HEK293 (cell line): Measurements from ENCODE around the gene SRGN.

Experiments
- CTCF ChIA-PET: fragments of 350-600 bp; formaldehyde crosslinking; extraction: SDS; loops from one replicate; lab custom pipeline; 2021; ENCODE audit warnings: antibody characterized with exemption; lab: Yijun Ruan, JAX
- POLR2A ChIA-PET: fragments of 300-600 bp; formaldehyde crosslinking; extraction: SDS; loops from one replicate; lab custom pipeline; 2020; ENCODE audit warnings: antibody characterized with exemption, inconsistent platforms; lab: Yijun Ruan, JAX
- H3K27ac ChIP-seq: fragments of 200-500 bp; sonication (Bioruptor generic); 2 replicates; pipeline ENCODE4 v1.5.1; 2014; ENCODE audit warnings: low read depth, low read length, control low read depth, inconsistent platforms; ENCODE audit errors: extremely low read depth
- H3K36me3 ChIP-seq, 2 experiments: fragments of 200-500 bp in 1 of 2; sonication (Bioruptor generic) in 1 of 2; 1 replicate in 1 of 2; 2 replicates in 1 of 2; pipeline ENCODE4 v1.5.1; 2014 to 2017; ENCODE audit warnings: inconsistent platforms in 2 of 2, low read length in 2 of 2; ENCODE audit not compliant: control insufficient read depth in 2 of 2, insufficient read depth in 1 of 2
- H3K4me1 ChIP-seq: fragments of 200-500 bp; sonication (Bioruptor generic); 2 replicates; pipeline ENCODE4 v1.5.1; 2014; ENCODE audit warnings: mild to moderate bottlenecking, low read length, inconsistent platforms; ENCODE audit not compliant: control insufficient read depth, insufficient read depth
- H3K4me3 ChIP-seq: 2 replicates; pipeline ENCODE4 v1.5.1; 2011; ENCODE audit warnings: low read depth, mild to moderate bottlenecking, control low read depth, low read length, moderate library complexity
- H3K9me3 ChIP-seq: fragments of 200-500 bp; sonication (Bioruptor generic); 2 replicates; pipeline ENCODE4 v1.5.1; 2014; ENCODE audit warnings: low read depth, low read length, inconsistent platforms; ENCODE audit not compliant: control insufficient read depth, insufficient read depth
- GLI4 ChIP-seq: fragments of 450-650 bp; formaldehyde crosslinking; IDR thresholded peaks from 2 replicates; pipeline ENCODE4 v1.5.1; 2016; ENCODE audit warnings: missing biosample characterization, missing genetic modification characterization
- HOXD13 ChIP-seq: sonication (generic); formaldehyde crosslinking; IDR thresholded peaks from 2 replicates; pipeline ENCODE4 v1.8.0; 2022; ENCODE audit warnings: missing genetic modification reagents, borderline replicate concordance
- SALL2 ChIP-seq: fragments of 450-650 bp; formaldehyde crosslinking; IDR thresholded peaks from 2 replicates; pipeline ENCODE4 v1.5.0; 2017; ENCODE audit warnings: missing biosample characterization, mild to moderate bottlenecking, missing genetic modification characterization, borderline replicate concordance
- SCRT1 ChIP-seq: fragments of 450-650 bp; formaldehyde crosslinking; IDR thresholded peaks from 2 replicates; pipeline ENCODE4 v1.5.1; 2016; ENCODE audit warnings: missing biosample characterization, missing genetic modification characterization, borderline replicate concordance
- SETDB1 ChIP-seq: IDR thresholded peaks from one replicate; pipeline ENCODE4 v1.6.1; 2017; ENCODE audit warnings: mild to moderate bottlenecking, low read length, moderate library complexity, mixed read lengths; ENCODE audit not compliant: insufficient read length
- SP7 ChIP-seq: fragments of 450-650 bp; formaldehyde crosslinking; IDR thresholded peaks from 2 replicates; pipeline ENCODE4 v1.5.1; 2016; ENCODE audit warnings: missing biosample characterization, missing genetic modification characterization
- YY2 ChIP-seq: fragments of 450-650 bp; formaldehyde crosslinking; IDR thresholded peaks from 2 replicates; pipeline ENCODE4 v1.5.1; 2016; ENCODE audit warnings: missing biosample characterization, missing genetic modification characterization
- ZBTB20 ChIP-seq: fragments of 450-650 bp; formaldehyde crosslinking; IDR thresholded peaks from 2 replicates; pipeline ENCODE4 v1.5.1; 2016; ENCODE audit warnings: missing biosample characterization, missing genetic modification characterization
- ZNF146 ChIP-seq: fragments of 450-650 bp; formaldehyde crosslinking; IDR thresholded peaks from 2 replicates; pipeline ENCODE4 v1.5.1; 2016; ENCODE audit warnings: missing biosample characterization, missing genetic modification characterization
- ZNF155 ChIP-seq: fragments of 450-650 bp; formaldehyde crosslinking; IDR thresholded peaks from 2 replicates; pipeline ENCODE4 v1.5.1; 2016; ENCODE audit warnings: missing biosample characterization, missing genetic modification characterization
- ZNF2 ChIP-seq: fragments of 450-650 bp; formaldehyde crosslinking; IDR thresholded peaks from 2 replicates; pipeline ENCODE4 v1.5.1; 2016; ENCODE audit warnings: missing biosample characterization, missing genetic modification characterization
- ZNF221 ChIP-seq: fragments of 450-650 bp; formaldehyde crosslinking; IDR thresholded peaks from 2 replicates; pipeline ENCODE4 v1.5.1; 2017; ENCODE audit warnings: missing biosample characterization, missing genetic modification characterization, borderline replicate concordance
- ZNF391 ChIP-seq: fragments of 450-650 bp; formaldehyde crosslinking; IDR thresholded peaks from 2 replicates; pipeline ENCODE4 v1.5.1; 2016; ENCODE audit warnings: low read depth, missing biosample characterization, missing genetic modification characterization, borderline replicate concordance
- ZNF398 ChIP-seq: fragments of 450-650 bp; formaldehyde crosslinking; IDR thresholded peaks from 2 replicates; pipeline ENCODE4 v1.5.1; 2017; ENCODE audit warnings: missing biosample characterization, missing genetic modification characterization
- ZNF530 ChIP-seq: fragments of 450-650 bp; formaldehyde crosslinking; IDR thresholded peaks from 2 replicates; pipeline ENCODE4 v1.5.1; 2016; ENCODE audit warnings: low read depth, missing biosample characterization, missing genetic modification characterization
- ZNF548 ChIP-seq: fragments of 450-650 bp; formaldehyde crosslinking; IDR thresholded peaks from 2 replicates; pipeline ENCODE4 v1.5.1; 2016; ENCODE audit warnings: missing biosample characterization, missing genetic modification characterization
- ZNF549 ChIP-seq: fragments of 450-650 bp; IDR thresholded peaks from 2 replicates; pipeline ENCODE4 v1.5.1; 2018; ENCODE audit warnings: missing biosample characterization, missing genetic modification characterization, mild to moderate bottlenecking, inconsistent platforms, moderate library complexity
- ZNF624 ChIP-seq: fragments of 450-650 bp; formaldehyde crosslinking; IDR thresholded peaks from 2 replicates; pipeline ENCODE4 v1.5.1; 2017; ENCODE audit warnings: missing biosample characterization, missing genetic modification characterization
- ZNF670 ChIP-seq: fragments of 450-650 bp; formaldehyde crosslinking; IDR thresholded peaks from 2 replicates; pipeline ENCODE4 v1.5.1; 2016; ENCODE audit warnings: missing biosample characterization, missing genetic modification characterization, low read depth
- ZNF830 ChIP-seq: fragments of 450-650 bp; IDR thresholded peaks from 2 replicates; pipeline ENCODE4 v1.5.0; 2018; ENCODE audit warnings: missing biosample characterization, missing genetic modification characterization, low read depth, mild to moderate bottlenecking, moderate library complexity
- ZSCAN4 ChIP-seq: fragments of 450-650 bp; formaldehyde crosslinking; IDR thresholded peaks from 2 replicates; pipeline ENCODE4 v1.5.1; 2017; ENCODE audit warnings: missing biosample characterization, missing genetic modification characterization
- TF ChIP-seq, protein P1 (sequence below): fragments of 450-650 bp; formaldehyde crosslinking; IDR thresholded peaks from 2 replicates; pipeline ENCODE4 v1.5.1; 2017; ENCODE audit warnings: missing biosample characterization, missing genetic modification characterization
- TF ChIP-seq, protein P2 (sequence below): fragments of 450-650 bp; formaldehyde crosslinking; IDR thresholded peaks from 2 replicates; pipeline ENCODE4 v1.5.1; 2016; ENCODE audit warnings: missing biosample characterization, missing genetic modification characterization
- TF ChIP-seq, protein P3 (sequence below): fragments of 450-650 bp; formaldehyde crosslinking; IDR thresholded peaks from 2 replicates; pipeline ENCODE4 v1.5.0; 2017; ENCODE audit warnings: missing biosample characterization, missing genetic modification characterization, borderline replicate concordance

SRGN gene

GRCh38 chr10:69051710-69052487 lies 36.0 kb upstream of the SRGN start:
- Histone ChIP-seq H3K4me3 (no peak overlapping the region), H3K4me1 (no peaks in the 10 kb centered on the region), H3K36me3 (no peaks in the 10 kb centered on the region), H3K9me3 (no peaks in the 10 kb centered on the region), H3K27ac (no peak overlapping the region)
- CTCF ChIA-PET, result no interaction called here
- no peak for TF ChIP-seq ZNF830 (tag by site-specific recombination)
- no peak for TF ChIP-seq ZNF530
- TF ChIP-seq ZNF221 (tag by site-specific recombination), result no peak
- no peak for TF ChIP-seq GLI4 (tag by site-specific recombination)
- no peak for TF ChIP-seq ZBTB20 (tag by site-specific recombination)
- TF ChIP-seq ZNF155 (tag by site-specific recombination), result no peak
- no peak for TF ChIP-seq YY2
- no peak for TF ChIP-seq SP7
- TF ChIP-seq, protein P1, sequence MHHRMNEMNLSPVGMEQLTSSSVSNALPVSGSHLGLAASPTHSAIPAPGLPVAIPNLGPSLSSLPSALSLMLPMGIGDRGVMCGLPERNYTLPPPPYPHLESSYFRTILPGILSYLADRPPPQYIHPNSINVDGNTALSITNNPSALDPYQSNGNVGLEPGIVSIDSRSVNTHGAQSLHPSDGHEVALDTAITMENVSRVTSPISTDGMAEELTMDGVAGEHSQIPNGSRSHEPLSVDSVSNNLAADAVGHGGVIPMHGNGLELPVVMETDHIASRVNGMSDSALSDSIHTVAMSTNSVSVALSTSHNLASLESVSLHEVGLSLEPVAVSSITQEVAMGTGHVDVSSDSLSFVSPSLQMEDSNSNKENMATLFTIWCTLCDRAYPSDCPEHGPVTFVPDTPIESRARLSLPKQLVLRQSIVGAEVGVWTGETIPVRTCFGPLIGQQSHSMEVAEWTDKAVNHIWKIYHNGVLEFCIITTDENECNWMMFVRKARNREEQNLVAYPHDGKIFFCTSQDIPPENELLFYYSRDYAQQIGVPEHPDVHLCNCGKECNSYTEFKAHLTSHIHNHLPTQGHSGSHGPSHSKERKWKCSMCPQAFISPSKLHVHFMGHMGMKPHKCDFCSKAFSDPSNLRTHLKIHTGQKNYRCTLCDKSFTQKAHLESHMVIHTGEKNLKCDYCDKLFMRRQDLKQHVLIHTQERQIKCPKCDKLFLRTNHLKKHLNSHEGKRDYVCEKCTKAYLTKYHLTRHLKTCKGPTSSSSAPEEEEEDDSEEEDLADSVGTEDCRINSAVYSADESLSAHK (tag by site-specific recombination), result no peak
- TF ChIP-seq ZNF398 (tag by site-specific recombination), result no peak
- POLR2A ChIA-PET, result no interaction called here

DNA sequence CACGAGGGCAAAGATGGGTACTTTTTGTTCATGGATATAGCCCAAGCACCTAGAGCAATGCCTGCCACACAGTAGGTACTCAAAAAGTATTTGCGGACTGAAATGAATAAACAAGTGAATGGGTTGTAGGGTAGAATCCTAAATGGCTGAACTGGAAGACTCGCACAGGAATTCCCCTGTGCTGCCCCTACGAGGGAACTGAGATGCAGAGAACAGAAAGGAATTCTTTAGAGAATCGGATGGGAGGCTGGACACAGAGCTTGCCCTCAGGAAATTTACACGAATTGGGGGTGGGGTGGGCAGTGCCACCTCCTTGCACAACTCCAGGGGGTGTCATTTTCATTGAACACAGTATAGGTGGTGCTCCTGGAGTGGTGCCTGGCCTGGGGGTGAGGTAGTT lies 35.2 kb upstream of the SRGN start:
- H3K9me3 ChIP-seq, result no peaks in the 10 kb centered on the region
- ChIA-PET POLR2A (no interaction called here), CTCF (interaction anchor here (1.1 kb wide), 1 partner anchor 41 kb away, joined by 3 read pairs; no protein-coding TSS in a partner anchor)
- no peaks in the 10 kb centered on the region for H3K36me3 ChIP-seq
- TF ChIP-seq, protein P2, sequence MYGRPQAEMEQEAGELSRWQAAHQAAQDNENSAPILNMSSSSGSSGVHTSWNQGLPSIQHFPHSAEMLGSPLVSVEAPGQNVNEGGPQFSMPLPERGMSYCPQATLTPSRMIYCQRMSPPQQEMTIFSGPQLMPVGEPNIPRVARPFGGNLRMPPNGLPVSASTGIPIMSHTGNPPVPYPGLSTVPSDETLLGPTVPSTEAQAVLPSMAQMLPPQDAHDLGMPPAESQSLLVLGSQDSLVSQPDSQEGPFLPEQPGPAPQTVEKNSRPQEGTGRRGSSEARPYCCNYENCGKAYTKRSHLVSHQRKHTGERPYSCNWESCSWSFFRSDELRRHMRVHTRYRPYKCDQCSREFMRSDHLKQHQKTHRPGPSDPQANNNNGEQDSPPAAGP (tag by site-specific recombination), result no peak
- TF ChIP-seq ZNF670 (tag by site-specific recombination), result no peak
- TF ChIP-seq ZSCAN4 (tag by site-specific recombination), result no peak
- no peak for TF ChIP-seq ZNF548 (tag by site-specific recombination)
- TF ChIP-seq HOXD13 (CRISPR knock-in tag), result no peak
- TF ChIP-seq, protein P3, sequence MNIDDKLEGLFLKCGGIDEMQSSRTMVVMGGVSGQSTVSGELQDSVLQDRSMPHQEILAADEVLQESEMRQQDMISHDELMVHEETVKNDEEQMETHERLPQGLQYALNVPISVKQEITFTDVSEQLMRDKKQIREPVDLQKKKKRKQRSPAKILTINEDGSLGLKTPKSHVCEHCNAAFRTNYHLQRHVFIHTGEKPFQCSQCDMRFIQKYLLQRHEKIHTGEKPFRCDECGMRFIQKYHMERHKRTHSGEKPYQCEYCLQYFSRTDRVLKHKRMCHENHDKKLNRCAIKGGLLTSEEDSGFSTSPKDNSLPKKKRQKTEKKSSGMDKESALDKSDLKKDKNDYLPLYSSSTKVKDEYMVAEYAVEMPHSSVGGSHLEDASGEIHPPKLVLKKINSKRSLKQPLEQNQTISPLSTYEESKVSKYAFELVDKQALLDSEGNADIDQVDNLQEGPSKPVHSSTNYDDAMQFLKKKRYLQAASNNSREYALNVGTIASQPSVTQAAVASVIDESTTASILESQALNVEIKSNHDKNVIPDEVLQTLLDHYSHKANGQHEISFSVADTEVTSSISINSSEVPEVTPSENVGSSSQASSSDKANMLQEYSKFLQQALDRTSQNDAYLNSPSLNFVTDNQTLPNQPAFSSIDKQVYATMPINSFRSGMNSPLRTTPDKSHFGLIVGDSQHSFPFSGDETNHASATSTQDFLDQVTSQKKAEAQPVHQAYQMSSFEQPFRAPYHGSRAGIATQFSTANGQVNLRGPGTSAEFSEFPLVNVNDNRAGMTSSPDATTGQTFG, result no peak
- no peak for TF ChIP-seq SALL2 (tag by site-specific recombination)
- TF ChIP-seq SETDB1, result no peak
- TF ChIP-seq ZNF2 (tag by site-specific recombination), result no peak
- no peak for TF ChIP-seq ZNF624 (tag by site-specific recombination)
- TF ChIP-seq SCRT1 (tag by site-specific recombination), result no peak
- TF ChIP-seq ZNF549 (tag by site-specific recombination), result no peak
- no peak for TF ChIP-seq ZNF391 (tag by site-specific recombination)
- no peak for TF ChIP-seq ZNF146
- no peak overlapping the region for H3K27ac ChIP-seq
- H3K4me1 ChIP-seq, result no peaks in the 10 kb centered on the region
- no peak overlapping the region for H3K4me3 ChIP-seq
